GM12873 (cell line): ENCODE results near the gene MKRN3.

Experiments used
- CTCF ChIP-seq: IDR thresholded peaks from 2 replicates; pipeline ENCODE4 v1.5.1; 2012; ENCODE audit warnings: low read depth, mild to moderate bottlenecking, moderate library complexity, low read length, control low read depth; ENCODE audit not compliant: insufficient read depth; ENCODE audit errors: missing control alignments

Gene MKRN3

GRCh38 chr15:23589012-23589411, 23.5 kb downstream of the MKRN3 start:
- TF ChIP-seq CTCF: no peak

GRCh38 chr15:23594252-23594770, 28.8 kb downstream of the MKRN3 start:
- TF ChIP-seq CTCF: no peak

- no peak for TF ChIP-seq CTCF
Observed at GRCh38 chr15:23595368-23595767, 29.9 kb downstream of the MKRN3 start.

GRCh38 chr15:23596736-23597135, 31.3 kb downstream of the MKRN3 start:
- TF ChIP-seq CTCF: no peak

- no peak for TF ChIP-seq CTCF
Observed at GRCh38 chr15:23599053-23599452, 33.6 kb downstream of the MKRN3 start.

- TF ChIP-seq CTCF: no peak
Observed at GRCh38 chr15:23602124-23602523, 36.6 kb downstream of the MKRN3 start.

- no peak for TF ChIP-seq CTCF
Observed at GRCh38 chr15:23606226-23606625, 40.8 kb downstream of the MKRN3 start.

- no peak for TF ChIP-seq CTCF
Observed at GRCh38 chr15:23616536-23616935, 51.1 kb downstream of the MKRN3 start.
